ENCODE measurements around the gene NME9. TPM values are rescaled to one million over a fixed set of nuclear protein-coding genes. Genes with fewer than 3 reads are reported as not detected.

The NME9 gene
- total RNA-seq, 1 donor from 2014 or later: not detected

DNA sequence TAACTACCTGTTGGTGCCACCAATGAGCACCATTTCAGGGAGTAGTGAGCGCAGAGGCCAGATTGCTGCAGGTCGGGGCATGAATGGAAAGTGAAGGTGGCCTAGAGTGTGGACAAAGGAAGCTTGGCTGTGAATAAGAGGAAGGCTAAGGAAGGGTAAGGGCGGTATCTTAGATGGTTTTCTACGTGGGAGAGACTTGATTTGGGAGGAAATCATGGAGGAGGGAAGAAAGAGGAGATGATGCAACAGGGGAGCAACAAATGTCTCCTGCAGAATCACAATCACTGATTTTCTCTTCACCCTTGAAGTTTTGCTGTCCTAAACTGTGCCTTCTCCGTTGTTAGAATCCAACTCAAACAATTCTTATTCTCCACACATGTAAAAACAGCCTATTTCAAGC lies 21.8 kb downstream of the NME9 start:
- no peaks in the 10 kb centered on the region for H3K4me1 Mint-ChIP-seq (ENCODE audit: low read depth)
- TF ChIP-seq, protein P1, sequence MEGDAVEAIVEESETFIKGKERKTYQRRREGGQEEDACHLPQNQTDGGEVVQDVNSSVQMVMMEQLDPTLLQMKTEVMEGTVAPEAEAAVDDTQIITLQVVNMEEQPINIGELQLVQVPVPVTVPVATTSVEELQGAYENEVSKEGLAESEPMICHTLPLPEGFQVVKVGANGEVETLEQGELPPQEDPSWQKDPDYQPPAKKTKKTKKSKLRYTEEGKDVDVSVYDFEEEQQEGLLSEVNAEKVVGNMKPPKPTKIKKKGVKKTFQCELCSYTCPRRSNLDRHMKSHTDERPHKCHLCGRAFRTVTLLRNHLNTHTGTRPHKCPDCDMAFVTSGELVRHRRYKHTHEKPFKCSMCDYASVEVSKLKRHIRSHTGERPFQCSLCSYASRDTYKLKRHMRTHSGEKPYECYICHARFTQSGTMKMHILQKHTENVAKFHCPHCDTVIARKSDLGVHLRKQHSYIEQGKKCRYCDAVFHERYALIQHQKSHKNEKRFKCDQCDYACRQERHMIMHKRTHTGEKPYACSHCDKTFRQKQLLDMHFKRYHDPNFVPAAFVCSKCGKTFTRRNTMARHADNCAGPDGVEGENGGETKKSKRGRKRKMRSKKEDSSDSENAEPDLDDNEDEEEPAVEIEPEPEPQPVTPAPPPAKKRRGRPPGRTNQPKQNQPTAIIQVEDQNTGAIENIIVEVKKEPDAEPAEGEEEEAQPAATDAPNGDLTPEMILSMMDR (IDR thresholded peaks at IDR 0.05): no peak
- H3K4me3 Mint-ChIP-seq (ENCODE audit: unreplicated experiment): no peak overlapping the region
- H3K9me3 Mint-ChIP-seq (ENCODE audit: low read depth): peaks cover 38% of the 10 kb centered on the region
- peaks cover 19% of the 10 kb centered on the region for H3K27me3 Mint-ChIP-seq (ENCODE audit: low read depth)
- H3K36me3 Mint-ChIP-seq (ENCODE audit: low read depth): peaks cover 22% of the 10 kb centered on the region
- DNase-seq (ENCODE audit: low spot score): no peak
- H3K27ac Mint-ChIP-seq (ENCODE audit: unreplicated experiment): no peak overlapping the region

GRCh38 chr3:138303474-138303873 lies 26.2 kb downstream of the NME9 start:
- no peaks in the 10 kb centered on the region for H3K27me3 Mint-ChIP-seq (ENCODE audit: low read depth)
- H3K27ac Mint-ChIP-seq (ENCODE audit: unreplicated experiment): no peak overlapping the region

DNA sequence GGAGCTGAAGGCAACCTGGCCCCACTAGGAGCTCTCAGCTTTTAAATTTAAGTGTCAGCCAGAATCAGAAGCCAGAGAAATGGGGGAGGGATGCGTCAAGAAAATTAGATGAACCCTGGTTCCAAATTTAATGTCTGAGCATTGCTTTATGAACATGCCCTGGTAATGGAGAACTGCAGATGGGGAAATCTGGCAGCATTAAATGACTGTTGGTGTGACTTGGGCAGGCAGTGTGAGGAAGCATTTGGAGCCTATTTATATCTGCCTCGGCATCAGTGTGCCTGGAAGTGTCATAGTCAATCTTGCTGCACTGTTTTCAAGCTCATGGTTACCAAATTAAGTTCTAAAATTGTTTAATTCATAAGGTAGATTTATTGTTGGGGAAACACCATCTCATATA lies 29.0 kb downstream of the NME9 start:
- TF ChIP-seq, protein P1 (IDR thresholded peaks at IDR 0.05): no peak
- no peak overlapping the region for H3K27ac Mint-ChIP-seq (ENCODE audit: unreplicated experiment)

More at GRCh38 chr3:138303474-138303873, 26.2 kb downstream of the NME9 start:
- TF ChIP-seq, protein P1 (IDR thresholded peaks at IDR 0.05): no peak
- Mint-ChIP-seq H3K36me3 (ENCODE audit: low read depth) (peaks cover 17% of the 10 kb centered on the region), H3K4me1 (ENCODE audit: low read depth) (no peaks in the 10 kb centered on the region), H3K9me3 (ENCODE audit: low read depth) (peaks cover 13% of the 10 kb centered on the region), H3K4me3 (ENCODE audit: unreplicated experiment) (no peak overlapping the region)
- DNase-seq (ENCODE audit: low spot score): no peak

GRCh38 chr3:138297876-138298275 lies 31.8 kb downstream of the NME9 start:
- no peak for DNase-seq (ENCODE audit: low spot score)
- Mint-ChIP-seq H3K27me3 (ENCODE audit: low read depth) (no peaks in the 10 kb centered on the region), H3K9me3 (ENCODE audit: low read depth) (no peaks in the 10 kb centered on the region), H3K4me1 (ENCODE audit: low read depth) (peaks cover 3% of the 10 kb centered on the region), H3K36me3 (ENCODE audit: low read depth) (peaks cover 33% of the 10 kb centered on the region), H3K27ac (ENCODE audit: unreplicated experiment) (no peak overlapping the region), H3K4me3 (ENCODE audit: unreplicated experiment) (no peak overlapping the region)
- TF ChIP-seq, protein P1 (IDR thresholded peaks at IDR 0.05): no peak

More for the DNA sequence above, 29.0 kb downstream of the NME9 start:
- H3K4me3 Mint-ChIP-seq (ENCODE audit: unreplicated experiment): no peak overlapping the region
- H3K27me3 Mint-ChIP-seq (ENCODE audit: low read depth): no peaks in the 10 kb centered on the region
- peaks cover 21% of the 10 kb centered on the region for H3K36me3 Mint-ChIP-seq (ENCODE audit: low read depth)
- H3K9me3 Mint-ChIP-seq (ENCODE audit: low read depth): no peaks in the 10 kb centered on the region
- no peaks in the 10 kb centered on the region for H3K4me1 Mint-ChIP-seq (ENCODE audit: low read depth)
- DNase-seq (ENCODE audit: low spot score): no peak

- no peaks in the 10 kb centered on the region for H3K27me3 Mint-ChIP-seq (ENCODE audit: low read depth)
- H3K4me3 Mint-ChIP-seq (ENCODE audit: unreplicated experiment): no peak overlapping the region
- peaks cover 3% of the 10 kb centered on the region for H3K4me1 Mint-ChIP-seq (ENCODE audit: low read depth)
- H3K27ac Mint-ChIP-seq (ENCODE audit: unreplicated experiment): no peak overlapping the region
- no peak for DNase-seq (ENCODE audit: low spot score)
- H3K9me3 Mint-ChIP-seq (ENCODE audit: low read depth): no peaks in the 10 kb centered on the region
- TF ChIP-seq, protein P1 (IDR thresholded peaks at IDR 0.05): no peak
- peaks cover 38% of the 10 kb centered on the region for H3K36me3 Mint-ChIP-seq (ENCODE audit: low read depth)
These were observed 32.5 kb downstream of the NME9 start for GRCh38 chr3:138297059-138297607.
